ENCODE data around the gene MLEC.

GRCh38 chr12:120647375-120647755 is 39.6 kb upstream of the MLEC start:
- TF ChIP-seq TAF1 (IDR thresholded peaks at IDR 0.05; ENCODE audit: borderline replicate concordance, insufficient read depth, low read length): no peak
- TF ChIP-seq POLR2AphosphoS5 (IDR thresholded peaks at IDR 0.05; ENCODE audit: low read depth, low read length): no peak
- TF ChIP-seq REST (IDR thresholded peaks at IDR 0.05; ENCODE audit: insufficient read depth in 1 of 2, low read depth in 2 of 2, low read length in 2 of 2): no peak
- TF ChIP-seq SIN3A (IDR thresholded peaks at IDR 0.05; ENCODE audit: borderline replicate concordance, insufficient read depth, low read length): no peak
